Activated naive CD8-positive, alpha-beta T cell treated with anti-CD3 and anti-CD28 coated beads, Interleukin-2, amount 50 U/mL, for 16 hours (primary cell): Measurements from ENCODE around the gene RANBP1.
A peak's percentile ranks its signal among the peaks of the same experiment; 100 is the strongest.
"Not testable (repeated sequence)": the region's sequence is repeated elsewhere in the genome, so short reads cannot be mapped to it uniquely, and the experiment has no call there.

ENCODE experiments used
- DNase-seq: peaks from one replicate; pipeline ENCODE4 v3.0.0-alpha.2; 2020; ENCODE audit warnings: low read depth, low spot score

The RANBP1 gene

DNA sequence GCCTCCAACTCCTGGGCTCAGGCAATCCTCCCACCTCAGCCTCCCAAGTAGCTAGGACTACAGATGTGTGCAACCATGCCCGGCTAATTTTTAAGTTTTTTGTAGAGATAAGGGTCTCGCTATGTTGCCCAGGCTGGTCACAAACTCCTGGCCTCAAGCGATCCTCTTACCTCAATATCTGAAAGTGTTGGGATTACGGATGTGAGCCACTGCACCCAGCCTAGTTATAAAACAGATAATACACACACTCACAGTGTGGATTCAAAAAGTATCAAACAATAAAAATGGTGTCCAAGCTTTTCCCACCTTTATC is 35.3 kb downstream of the RANBP1 start:
- no peak for DNase-seq

DNA sequence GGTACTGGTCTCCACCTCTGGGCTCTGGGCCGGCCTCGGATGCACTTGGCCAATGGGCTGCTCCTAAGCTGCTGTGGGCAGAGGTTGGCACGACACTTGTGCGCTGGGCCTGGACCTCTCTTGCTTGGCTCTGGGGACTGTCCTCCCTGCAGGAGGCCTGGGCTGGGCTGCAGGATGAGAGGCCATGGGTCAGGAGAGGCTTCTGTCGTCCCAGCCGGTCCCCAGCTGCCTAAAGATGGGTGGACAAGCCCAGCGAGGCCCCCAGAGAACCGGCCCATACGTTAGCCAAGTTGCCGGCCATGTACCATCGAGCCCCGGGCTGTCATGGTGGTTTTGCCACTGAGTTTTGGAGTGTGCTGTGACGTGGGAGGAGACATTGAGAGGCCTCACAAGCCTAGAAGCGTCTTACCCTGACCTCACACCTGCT is 36.6 kb downstream of the RANBP1 start:
- no peak for DNase-seq

DNA sequence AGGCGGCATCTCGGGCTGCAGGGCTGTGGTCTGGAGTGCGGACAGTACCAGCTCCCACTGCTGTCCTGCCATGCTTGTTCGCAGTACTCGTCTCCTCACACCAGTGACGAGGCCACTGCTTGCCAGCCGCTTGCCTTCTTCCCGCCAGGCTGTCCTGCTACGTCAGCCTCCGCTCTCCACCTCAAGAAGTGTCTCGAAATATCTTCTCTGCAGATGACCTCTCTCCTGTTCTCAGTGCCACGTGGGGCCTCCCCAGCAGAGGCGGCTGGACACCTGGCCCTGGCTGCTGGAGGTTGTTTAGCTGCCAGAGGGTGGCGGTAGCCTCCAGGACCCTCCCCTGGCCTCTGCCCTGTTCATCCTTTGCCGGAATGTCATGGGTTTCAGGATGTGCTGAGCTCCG is 38.0 kb downstream of the RANBP1 start:
- DNase-seq = no peak

DNA sequence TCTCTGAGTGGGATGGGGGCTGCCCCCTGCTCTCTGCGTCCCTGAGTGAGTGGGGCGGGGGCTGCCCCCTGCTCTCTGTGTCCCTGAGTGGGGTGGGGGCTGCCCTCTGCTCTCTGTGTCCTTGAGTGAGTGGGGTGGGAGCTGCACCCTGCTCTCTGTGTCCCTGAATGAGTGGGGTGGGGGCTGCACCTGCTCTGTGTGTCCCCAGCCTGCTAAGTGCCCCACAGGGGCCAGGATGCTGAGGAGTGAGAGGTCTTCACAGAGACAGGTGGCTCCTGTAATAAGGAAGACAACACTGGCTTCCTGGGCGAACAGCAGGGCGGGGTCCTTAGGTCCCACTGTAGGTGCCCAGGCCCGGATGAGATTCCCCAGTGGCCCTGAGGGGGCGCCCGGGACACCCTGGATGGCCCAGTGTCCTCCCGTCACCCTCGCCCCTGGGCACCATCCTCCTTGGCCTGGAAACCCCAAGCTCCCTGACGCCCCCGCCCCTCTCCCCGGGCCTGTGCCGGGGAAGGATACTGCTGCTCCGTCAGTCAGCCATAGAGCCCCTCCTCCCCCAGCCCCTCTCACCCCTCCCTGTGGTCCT is 38.8 kb downstream of the RANBP1 start:
- DNase-seq = no peak

DNA sequence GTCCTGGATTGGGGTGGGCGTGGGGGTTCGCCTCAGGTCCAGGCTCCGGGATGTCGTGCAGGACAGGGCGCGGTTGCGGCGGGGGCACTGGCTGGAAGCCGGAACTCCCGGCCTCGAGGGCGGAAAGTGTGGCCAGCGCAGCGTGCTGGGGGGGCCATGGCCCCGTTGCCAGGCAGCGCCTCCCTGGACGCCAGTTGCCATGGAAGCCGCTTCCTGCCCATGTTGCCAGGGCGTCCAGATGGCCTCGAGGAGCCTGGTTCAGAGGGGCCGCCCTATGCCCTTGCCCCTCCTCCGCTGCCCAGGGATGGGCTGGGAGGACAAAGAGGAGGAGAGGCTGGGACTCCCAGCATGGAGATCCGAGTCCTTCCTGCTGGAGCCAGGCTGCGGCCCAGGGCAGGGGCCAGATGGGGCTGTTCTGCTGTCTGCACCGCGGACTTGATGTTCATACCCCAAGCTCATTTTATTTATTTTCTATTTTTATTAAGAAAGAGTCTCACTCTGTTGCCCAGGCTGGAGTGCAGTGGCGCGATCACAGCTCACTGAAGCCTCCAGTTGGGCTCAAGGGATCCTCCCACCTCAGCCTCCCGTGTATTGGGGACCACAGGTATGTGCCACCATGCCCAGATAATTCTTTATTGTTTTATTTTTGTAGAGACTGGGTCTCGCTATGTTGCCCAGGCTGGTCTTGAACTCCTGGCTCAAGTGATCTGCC is 39.6 kb downstream of the RANBP1 start:
- DNase-seq = no peak

DNA sequence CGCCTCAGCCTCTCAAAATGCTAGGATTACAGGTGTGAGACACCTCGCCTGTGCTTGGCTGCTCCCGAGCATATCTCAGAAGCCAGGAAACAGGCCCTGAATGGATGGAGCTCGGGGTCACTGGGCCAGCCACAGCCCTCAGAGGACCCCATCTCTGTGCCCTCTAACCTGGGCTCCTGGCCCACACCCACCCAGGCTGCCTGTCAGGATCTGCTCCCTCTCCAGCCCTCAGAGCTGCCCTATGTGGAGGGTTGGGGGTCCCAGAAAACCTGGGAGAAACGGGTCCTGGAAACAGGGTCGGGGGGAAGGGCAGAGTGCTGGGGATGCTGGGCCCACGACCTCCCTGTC is 40.1 kb downstream of the RANBP1 start:
- no peak for DNase-seq

DNA sequence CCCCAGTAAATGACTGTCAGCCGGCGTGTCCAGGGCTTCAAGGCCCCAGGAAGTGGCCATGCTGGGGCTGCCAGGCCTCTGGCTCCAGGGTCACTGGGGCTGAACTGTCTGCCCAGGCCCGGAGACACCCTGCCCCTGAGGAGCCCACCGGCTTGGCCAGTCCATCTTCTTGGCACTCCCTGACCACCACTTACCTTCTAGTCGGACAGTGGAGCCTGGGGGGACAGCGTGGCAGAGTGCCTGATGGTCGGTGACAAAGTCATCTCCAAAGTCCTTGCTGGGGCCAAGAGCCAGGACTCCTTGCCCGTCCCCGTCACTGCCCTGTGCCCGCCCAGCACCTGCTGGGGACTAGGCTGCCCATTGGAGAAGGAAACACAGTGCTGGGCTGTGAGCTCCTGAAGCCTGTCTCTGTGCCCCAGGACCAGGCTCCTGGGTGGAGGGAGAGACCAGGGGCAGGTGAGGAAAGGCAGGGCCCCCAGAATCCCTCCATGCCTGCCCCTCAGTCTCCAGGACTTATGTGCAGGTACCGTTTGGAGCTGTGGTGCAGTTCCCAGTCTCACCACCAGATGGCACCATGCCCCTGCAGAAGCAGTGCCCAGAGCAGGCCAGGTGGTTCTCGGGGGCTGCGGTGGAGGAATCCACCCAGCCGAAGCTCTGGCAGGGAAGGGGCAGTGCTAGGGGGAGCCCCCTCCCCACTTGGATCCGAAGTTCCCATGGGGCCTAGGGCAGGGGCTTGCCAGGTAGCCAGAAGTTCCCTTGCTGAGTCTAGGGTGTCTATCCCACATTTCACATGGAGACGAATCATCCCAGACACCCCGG is 40.9 kb downstream of the RANBP1 start:
- peak; percentile 73 for DNase-seq

DNA sequence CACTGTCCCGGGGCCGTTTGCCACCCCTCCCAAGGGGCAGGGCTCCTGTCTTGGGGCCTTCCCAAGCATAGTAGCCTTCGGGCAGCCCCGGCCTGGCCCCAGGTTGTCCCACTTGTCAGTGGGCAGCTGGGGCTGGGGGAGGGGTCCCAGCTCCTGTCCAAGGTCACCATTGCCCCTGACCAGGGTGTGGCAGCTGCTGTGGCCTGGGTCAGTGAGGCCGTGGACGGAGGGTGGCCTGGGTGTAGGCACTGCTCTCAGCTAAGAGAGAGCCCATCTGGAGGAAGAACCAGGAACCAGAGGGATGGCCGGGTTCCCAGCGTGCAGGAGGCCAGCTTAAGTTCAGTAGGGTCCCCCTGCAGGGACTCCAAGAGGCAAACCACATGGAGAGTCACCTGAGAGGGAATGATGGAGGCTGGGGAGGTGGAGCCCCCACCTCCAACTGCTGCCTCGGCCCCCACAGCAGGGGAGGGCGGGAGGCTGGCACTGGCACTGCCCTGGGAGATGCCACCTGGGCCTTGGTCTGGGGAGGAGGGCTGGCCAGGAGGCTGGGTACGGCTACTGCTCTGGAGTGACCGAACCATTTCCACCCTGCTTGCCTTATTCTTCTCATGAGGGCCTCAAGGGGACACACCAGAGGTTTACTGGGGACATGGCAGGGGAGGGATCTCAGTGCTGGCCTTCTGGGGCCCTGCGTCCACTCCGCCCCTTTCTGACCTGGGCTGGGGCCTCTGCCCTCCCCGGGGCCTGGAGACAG is 41.7 kb downstream of the RANBP1 start:
- DNase-seq = no peak

DNA sequence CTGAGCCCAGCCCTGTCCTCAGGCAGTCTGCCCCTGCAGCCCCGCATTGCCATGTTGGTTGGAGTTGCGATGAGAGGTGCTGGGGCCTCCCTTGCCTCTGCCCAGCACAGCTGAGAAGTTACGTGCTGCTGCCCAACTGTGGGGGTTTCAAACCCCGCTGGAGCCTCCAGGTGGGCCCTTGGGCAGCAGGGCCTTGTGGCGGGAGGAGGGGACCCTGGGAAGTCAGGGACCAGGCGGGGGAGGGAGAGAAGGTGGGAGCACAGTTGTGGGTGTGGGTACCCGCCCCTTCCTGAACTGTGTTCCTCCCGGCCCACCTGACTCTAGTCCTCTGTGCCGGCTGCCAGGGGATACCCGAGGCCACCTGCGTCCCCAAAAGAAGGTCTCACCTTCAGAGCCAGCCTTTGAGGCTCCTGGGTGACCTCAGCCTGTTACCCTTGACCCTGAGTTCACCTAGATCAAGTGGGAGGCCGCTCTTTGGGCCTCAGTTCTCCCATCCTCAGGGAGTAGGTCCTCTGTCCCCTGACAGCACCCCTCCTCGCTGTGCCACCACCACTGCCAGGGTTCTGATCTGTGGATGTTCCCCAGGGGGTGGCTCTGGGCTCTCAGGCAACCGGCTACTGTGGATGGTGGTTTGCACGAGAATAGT is 42.6 kb downstream of the RANBP1 start:
- DNase-seq = no peak

DNA sequence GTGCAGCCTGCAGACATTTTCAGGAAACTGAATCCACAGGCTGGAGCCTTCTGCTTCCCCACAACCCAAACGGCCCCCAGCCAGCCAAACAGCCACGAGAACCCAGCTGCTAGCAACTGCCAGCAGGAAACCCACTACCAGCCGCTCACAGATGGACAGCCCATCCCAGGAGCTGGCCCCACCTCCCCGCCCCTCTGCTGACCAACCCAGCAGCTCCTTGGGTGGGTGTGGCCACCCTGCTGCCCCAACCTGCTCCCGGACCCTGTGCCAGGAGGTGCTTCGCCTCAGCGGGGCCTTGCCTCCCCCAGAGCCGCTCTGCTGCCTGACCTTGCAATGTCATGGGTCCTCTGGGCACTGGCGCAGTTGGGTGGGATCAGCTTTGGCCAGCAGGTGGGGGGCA is 43.2 kb downstream of the RANBP1 start:
- DNase-seq = no peak

DNA sequence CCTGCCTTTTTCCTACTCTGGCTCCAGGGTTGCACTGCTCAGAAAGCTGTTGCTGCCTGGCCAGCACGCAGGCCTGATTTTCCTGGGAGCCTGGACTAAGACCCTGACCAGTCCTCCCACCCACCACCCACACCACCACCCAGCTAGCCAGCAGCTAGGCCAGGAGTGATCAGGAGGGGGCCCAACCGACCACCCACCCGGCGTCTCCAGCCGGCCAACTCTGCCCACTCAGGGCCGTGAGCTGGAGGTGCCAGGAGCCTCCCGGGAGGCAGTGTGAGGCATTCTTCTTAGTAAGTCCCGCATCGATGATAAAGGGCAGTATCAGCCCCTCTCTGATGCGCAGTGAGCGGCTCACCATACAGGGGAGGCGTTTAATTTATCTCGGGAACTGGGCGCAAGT is 43.6 kb downstream of the RANBP1 start:
- DNase-seq = not testable (repeated sequence)

DNA sequence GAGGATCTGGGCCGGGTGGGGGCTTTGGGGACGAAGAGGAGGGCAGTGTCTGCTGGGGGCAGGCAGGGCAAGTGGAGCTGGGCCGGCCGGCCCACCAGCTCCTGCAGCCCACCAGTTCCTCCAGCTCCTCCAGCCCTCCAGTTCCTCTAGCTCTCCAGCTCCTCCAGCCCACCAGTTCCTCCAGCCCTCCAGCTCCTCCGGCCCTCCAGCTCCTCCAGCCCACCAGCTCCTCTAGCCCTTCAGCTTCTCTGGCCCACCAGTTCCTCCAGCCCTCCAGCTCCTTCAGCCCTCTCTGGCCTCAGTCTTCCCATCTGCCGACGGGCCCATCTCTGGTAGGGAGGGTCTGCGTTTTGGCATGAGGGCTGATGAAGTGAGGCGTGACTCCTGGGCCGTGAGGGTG is 44.1 kb downstream of the RANBP1 start:
- no peak for DNase-seq

DNA sequence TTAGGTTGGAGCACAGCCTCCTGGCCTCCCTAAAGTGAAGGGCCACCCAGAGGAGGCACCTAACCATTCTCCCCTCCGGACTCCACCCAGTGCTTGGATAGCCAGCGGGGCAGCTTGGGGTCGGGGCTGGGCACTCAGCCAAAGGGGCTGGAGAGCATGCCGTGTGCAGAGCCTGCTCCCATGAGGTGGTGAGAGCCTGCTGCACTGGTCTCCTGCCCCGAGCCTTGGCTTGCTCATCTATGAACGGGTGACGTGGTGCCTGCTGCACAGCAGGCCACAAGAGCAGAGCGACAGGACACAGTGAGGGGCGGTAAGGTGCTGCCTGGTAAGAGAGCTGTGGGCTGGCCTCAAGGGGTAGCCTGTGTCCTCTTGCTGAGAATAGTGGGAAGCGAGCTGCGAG is 49.0 kb downstream of the RANBP1 start:
- no peak for DNase-seq

DNA sequence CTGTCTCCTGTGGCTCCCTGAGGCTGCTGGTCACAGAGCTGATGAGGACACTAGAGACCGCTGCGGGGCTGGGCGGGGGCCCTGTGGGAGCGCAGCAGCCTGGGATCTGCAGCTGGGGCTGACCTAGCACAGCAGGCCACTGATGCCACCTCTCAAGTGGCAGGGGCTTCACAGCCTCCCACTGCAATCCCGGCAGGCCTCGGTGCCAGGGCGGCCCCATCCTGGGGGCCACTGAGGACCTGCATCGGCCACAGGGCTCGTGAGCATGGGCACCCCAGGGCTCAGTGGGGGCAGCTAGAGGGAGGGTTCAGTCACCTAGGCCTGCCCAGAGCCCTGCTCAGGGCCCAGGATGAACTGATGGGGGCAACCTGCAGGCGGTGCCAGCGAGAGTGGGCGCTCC is 49.5 kb downstream of the RANBP1 start:
- no peak for DNase-seq

DNA sequence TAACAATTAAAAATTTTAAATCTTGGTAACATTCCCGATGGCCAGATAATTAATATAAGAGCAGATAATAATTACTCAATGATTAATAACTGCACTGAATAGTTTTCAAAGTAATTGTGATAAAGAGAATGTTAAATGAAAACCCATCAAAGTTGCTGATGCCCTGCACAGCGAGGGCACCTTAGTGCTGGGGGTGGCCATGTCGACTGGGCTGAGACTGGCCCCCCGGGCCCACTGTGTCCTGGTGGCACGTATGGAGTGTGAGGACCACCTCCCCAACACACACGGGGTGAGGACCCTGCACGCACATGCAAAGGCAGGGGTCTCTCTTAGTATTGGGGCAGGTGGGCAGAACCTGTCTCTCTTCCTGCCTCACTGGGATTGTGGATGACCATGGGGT is 50.0 kb downstream of the RANBP1 start:
- DNase-seq = no peak

DNA sequence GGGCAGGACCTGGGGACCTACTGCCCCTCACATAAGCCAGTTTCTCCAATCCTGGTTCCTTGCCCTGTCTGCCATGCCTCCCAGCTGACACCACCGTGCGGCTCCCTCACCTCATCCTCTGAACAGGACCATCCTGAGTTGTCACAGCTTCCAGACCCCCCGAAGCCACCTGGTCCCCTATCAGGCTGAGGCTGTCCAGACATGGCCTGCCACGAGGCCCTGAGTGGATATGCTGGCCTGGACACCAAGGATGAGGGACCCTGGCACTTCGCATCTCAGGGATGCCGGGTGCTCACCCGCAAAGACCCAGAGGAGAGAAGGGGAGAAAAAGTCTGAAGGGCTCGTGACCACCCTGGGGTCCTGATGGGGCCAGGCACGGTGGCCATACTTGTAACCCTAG is 50.8 kb downstream of the RANBP1 start:
- no peak for DNase-seq

DNA sequence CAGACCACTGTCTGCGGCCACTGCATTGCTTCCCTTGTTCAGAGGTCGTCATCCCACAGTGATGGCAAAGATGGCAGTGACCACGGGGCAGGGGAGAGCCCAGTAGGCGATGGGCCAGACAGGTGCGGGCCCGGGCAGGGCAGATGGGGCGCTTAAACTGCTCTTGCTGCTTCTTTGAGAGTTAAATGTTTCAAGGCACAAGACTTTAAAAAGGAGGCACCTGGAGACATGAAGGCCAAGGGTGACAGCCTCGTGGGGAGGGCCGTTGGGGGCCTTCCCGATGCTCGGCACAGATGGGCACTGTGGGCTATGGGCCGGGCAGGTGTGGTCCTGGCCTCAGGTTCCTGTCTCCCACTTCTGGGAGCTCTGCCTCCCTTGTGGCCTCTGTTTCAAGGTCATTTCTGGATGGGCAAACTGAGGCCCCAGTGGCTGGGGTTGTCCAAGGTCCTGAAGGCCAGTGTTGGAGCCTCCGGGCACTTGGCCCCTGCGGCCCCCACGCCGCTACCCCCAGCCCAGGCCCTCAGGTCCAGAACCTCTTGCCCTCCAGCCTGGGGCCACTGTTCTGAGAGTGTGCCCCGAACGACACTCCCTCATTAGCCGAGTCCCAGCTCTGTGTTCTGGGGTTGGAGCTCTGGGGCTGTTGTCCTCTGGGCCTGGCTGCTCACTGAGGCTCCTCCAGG is 51.9 kb downstream of the RANBP1 start:
- no peak for DNase-seq

DNA sequence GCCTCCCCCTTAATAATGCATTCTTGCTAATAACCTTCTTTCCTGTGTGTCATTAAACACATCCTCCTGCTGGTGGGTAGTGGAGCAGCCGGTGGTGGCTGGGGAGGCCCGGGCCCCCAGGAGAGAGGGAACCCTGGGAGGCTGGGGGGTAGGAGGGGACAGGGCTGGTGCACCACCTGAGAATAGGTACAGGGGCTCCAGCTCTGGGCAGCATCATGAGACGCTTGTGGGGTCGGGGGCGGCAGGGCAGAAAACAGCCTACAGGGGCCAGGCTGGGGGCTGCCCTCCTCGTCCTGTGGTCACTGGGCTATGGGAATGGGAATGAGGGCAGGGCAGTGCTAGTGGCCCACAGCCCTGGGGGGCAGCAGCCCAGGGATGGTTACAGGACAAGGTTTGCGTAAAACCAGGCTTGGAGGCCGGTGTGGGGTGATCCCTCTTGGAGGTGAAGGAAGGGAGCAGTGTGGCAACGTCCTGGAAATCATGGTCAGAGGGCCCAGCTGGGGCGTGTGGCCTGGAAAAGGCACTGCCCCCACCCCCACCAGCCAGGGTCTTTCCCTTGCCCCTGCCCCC is 53.4 kb downstream of the RANBP1 start:
- DNase-seq = no peak

DNA sequence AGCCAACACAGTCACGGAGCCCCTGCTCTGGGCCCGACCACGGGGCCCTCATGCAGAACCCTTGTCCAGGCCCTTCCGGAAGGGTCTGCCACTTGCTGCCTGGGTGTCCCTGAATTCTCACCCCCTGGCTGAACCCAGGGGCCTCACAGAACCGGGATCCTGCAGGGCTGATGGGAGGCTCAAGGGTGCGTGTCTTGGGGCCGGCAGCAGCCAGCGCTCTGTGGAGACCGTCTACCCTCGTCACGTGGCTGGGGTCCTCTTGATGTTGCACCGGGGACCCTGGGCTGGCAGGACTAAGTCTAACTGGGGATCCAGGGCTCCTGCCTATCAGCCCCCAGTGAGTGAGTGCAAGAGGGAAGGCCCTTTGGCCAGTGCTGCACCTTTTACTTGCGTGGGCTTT is 54.3 kb downstream of the RANBP1 start:
- DNase-seq = no peak

DNA sequence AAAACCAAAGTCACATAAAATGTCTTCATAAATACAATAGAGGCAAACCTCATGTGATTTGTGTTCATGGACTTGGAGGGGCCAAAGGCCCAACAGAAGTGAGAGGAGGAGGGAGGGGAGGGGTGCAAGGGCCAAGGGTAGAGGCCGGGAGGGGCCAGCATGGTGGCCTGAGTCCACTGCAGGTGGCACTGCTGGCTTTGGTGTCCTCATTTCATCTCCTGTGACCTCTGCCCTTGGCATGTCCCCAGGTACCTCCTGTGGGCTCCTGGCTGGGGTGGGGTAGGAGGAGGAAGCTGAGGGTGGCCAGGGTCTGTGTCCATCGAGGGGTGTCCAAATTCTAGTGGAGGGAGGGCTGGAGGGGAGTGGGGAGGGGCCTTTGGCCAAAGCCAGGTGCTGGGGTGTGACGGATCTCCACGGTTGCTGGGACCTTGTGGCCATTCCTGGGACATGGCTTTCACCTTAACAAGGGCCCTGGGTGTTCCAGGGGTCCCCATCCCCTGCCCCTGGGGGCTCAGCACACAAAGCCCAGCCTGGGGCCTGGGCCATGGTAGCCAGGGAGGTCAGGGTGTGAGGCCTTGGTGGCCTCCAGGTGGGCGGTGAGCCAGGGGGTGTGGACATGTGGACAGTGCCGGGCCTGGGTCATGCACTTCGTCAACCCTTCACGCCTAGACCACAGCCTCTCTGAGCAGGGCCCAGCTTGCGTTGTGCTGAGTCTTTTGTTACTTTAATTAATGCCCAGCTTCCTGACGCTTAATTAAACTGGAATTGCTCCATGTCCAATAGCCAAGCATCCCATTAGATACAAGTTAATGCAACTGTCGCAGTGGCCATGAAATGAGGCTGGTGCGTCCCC is 55.6 kb downstream of the RANBP1 start:
- no peak for DNase-seq
